GM21390 (cell line): ENCODE data around the gene TLE7.

Source experiments
- ATAC-seq: cut with Tn5 transposase; IDR thresholded peaks from one replicate; pipeline ENCODE4 v1.9.1; 2021; ENCODE audit not compliant: unreplicated experiment

TLE7 gene

GRCh38 chr16:71449020-71449419 is 7.2 kb upstream of the TLE7 start:
- no peak for ATAC-seq

DNA sequence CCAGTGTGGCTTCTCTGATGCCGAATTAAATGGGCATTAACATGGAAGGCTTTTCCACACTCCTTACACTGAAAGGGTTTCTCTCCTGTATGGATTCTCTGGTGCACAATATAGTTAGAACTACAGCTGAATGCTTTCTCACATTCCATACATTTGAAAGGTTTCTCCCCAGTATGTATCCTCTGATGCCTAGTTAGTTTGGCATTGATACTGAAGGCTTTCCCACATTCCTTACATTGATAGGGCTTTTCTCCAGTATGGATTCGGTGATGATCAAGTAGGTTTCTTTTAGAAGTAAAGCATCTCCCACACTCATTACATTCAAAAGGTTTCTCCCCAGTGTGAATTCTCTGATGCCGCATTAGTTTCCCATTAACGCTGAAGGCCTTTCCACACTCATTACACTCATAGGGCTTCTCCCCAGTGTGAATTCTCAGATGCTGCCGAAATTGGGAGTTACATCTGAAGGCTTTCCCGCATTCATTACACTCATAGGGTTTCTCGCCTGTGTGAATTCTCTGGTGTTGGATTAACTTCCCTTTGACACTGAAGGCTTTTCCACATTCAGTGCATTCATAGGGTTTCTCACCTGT is 6.5 kb upstream of the TLE7 start:
- no peak for ATAC-seq

DNA sequence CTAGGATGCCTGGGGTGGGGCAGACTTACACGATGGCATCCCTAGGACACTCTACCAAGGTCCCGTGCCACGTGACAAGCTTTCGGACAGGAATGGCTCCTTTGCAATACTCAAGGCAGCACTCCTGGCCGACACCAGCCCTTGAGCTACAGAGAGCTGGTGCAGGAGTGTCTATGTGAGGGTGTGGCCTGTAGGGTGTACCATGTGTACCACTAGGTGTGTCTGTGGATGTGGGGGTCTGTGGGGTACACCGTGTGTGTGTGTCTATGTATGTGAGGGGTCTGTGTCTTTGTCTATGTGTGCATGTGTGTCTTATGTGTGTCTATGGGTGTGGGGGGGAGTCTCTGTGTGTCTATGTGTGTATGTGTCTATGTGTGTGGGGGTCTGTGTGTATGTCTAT is 1.9 kb upstream of the TLE7 start:
- ATAC-seq, result no peak

GRCh38 chr16:71441348-71442050 is 355 bp downstream of the TLE7 start:
- no peak for ATAC-seq

- no peak for ATAC-seq
Measured at GRCh38 chr16:71440669-71441347, 1.0 kb downstream of the TLE7 start.

DNA sequence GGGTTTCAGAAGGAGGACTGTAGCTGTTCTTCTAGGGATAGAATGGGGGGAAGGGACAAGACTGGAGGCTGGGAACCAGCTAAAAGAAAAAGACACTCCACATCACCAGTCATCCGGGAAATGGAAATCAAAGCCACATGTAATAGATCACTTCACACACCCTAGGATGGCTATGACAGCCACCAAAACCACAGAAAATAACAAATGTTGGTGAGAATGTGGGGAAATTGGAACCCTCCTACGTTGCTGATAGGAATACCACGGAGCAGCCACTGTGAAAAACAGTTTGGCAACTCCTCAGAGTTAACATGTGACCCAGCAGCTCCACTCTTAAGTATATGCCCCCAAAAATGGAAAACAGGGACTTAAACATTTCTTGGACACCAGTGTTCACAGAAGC is 2.3 kb downstream of the TLE7 start:
- ATAC-seq, result no peak

DNA sequence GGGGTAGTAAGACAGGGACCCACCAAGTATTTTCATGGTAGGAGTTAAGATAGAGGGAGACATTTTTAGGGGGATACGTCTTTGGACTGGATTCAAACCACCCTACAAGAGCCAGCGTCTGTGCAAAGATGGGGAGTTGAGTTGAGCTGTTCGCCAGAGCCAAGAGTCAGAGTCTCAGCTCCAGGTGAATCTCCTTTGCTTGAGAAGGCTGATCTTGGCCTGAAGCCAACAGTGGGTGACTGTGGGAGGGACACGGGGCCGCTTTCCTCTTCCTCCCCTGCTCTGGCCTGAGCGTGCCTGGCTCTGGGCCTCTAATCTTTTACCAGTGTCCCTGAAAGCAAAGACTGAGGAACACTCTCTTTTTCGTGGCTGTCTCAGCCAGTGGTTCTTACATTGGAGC is 5.4 kb downstream of the TLE7 start:
- ATAC-seq, result no peak

DNA sequence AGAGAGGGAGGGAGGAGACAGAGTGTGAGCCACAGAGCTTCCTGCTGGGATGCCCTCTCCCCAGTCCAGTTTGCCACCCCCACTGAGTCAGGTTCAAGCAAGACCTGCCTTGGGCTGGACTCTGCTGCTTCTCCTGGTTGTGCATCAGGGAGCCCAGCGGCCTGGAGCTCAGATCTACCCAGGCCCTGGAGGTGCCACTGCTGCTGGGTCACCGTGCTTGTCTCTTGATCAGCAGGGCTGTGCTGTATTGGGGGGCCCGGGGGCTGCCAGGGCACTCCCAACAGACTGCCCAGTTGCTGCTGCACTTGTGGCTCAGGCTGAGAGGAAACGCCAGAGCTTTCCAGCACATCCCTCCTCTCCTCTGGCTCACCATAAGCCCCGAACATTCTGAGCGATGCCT is 8.9 kb downstream of the TLE7 start:
- ATAC-seq, result no peak

- ATAC-seq, result no peak
Measured at GRCh38 chr16:71431991-71432390, 9.9 kb downstream of the TLE7 start.

DNA sequence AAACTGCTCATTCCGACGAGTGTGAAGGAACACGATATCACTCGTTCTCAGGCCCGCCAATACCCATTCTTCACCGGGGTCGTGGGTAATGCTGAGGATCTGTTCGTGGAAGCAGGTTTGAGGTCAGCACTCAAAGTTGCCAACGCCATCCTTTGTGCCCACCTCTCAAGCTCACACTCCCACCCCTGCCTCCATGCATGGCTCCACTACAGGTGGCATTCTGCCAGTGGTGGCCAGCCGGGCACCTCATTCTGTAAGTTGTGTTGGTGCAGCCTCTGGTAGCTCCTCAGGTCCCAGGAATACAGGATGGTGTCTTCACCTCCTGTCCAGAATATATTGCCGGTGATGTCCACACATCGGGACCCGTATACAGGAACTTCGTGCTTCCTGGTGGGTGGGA is 10.7 kb downstream of the TLE7 start:
- no peak for ATAC-seq

- no peak for ATAC-seq
Measured at GRCh38 chr16:71430744-71431143, 11.1 kb downstream of the TLE7 start.

DNA sequence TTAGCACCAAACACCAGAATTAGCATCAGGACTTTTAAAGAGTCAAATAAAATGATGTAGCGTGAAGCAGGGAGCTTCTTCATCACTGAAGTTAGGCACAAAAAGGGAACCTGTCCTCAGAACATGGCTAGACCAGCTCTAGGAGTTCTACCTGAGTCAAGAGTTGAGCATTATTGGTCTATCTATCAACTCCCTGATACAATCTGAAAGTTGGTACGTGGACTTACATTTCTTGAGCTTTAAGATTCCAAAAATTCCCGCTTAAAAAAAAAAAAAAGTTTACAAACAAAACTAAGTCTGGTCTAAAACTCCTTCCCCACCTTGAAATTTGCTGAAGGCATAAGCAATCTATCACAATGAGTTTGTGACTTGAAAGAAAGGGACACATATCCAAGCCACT is 12.3 kb downstream of the TLE7 start:
- no peak for ATAC-seq

- ATAC-seq, result no peak
Measured at GRCh38 chr16:71428883-71429282, 13.0 kb downstream of the TLE7 start.

- no peak for ATAC-seq
Measured at GRCh38 chr16:71428385-71428784, 13.5 kb downstream of the TLE7 start.

DNA sequence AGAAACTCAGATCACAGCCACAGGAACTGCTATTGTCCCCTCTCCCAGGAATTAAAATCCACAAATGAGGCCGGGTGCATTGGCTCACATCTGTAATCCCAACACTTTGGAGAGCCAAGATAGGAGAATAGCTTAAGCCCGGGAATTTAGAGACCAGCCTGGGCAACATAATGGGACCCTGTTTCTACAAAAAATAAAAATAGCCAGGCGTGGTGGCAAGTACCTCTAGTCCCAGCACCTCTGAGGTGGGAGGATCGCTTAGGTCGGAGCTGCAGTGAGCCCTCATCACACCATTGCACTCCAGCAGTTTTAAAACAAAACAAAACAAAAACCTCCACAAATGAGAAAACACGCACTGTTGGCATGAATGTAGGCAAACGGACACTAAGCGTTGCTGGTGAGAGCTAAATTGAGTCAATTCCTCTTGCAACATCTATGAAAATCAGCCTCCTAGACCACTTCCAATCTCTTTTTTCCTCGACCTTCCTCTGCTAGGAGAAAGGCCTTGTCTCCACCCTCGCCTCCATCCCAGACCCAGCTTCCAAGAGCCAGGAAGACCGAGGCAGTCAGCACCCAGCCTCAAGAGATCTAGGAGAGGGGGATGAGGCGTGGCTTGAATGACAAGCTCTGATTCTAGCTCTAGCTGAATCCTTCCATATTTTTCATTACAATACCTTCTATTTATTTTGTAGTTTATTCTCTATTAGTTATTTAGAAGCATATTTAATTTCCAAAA is 14.8 kb downstream of the TLE7 start:
- no peak for ATAC-seq

DNA sequence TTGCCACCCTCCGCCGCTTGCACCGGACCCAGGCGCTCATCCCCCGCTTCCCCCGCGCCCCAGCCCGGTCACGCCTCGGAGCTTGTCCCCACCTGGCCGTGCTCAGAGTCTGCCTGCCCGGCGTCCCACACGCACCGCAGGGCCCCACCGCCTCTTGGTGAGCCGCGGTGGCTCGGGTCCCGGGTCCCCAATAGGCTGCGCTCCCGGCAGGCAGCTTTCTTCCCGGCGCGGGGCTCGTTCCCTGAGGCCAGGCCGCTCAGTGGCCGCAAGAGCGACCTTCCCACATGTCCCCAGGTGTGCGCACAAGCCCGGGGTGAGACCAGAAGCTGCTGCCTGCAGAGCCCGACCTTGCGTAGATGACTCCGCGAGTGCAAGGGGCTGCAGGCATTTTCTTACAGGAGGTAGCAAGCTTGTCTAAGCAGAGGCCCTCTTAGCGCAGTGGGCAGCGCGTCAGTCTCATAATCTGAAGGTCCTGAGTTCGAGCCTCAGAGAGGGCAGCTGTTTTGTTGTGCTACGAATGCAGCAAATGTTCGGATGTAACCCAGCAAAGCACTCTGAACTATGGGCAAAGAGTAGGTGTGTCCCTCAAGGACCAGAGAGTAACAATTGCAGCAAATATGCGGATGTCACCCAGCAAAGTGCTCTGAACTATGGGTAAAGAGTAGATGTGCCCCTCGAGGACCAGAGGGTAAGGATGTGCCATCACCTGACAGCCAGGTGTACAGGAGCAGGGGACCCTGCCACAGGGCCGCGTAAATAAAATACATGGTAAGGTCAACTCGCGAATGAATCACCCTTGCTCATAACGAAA is 15.6 kb downstream of the TLE7 start:
- peak; percentile 70 for ATAC-seq

- ATAC-seq, result no peak
Measured at GRCh38 chr16:71425746-71426068, 16.1 kb downstream of the TLE7 start.

GRCh38 chr16:71424626-71425025 is 17.2 kb downstream of the TLE7 start:
- no peak for ATAC-seq

- no peak for ATAC-seq
Measured at GRCh38 chr16:71423865-71424264, 18.0 kb downstream of the TLE7 start.

DNA sequence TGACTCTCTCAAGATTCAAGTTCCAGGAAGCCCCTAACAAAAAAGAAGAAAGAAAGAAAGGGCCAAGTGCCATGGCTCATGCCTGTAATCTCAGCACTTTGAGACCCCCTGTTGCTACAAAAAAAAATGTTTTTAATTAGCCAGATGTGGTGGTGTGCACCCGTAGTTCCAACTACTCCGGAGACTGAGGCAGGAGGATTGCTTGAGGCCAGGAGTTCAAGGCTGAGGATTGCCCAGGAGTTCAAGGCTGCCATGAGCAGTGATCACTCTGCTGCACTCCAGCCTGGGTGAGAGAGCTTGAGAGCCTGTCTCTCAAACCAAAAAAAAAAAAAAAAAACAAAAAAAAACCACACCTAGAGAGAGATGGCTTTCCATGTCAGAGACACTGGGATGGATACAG is 18.8 kb downstream of the TLE7 start:
- no peak for ATAC-seq

DNA sequence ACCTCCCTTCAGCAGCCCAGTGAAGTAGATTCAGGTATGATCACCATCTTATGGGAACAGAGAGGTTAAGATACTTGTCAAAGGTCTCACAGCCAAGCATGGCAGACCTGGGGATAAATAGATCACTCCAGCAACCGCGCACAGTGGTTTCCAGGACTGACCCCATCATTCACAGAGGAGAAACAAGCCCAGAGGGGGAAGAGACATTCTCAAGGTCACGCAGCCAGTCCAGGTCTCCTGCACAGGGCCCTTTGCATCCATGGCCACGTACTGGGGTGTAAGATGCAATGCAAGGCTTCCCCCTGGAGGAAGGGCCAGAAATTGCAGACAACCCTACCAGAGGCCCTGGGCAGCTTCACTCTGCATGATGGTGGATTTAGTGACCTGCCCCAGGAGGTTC is 19.9 kb downstream of the TLE7 start:
- no peak for ATAC-seq
